NT2/D1 (cell line): ENCODE results near the gene ZNF296.

ENCODE experiments used
- DNase-seq: peaks from one replicate; pipeline ENCODE4 v3.0.0-alpha.2; 2011; ENCODE audit warnings: low read depth, low spot score
- H3K27me3 ChIP-seq: 2 replicates; pipeline ENCODE4 v1.6.0; 2011; ENCODE audit warnings: mild to moderate bottlenecking; ENCODE audit not compliant: insufficient read length, insufficient read depth
- H3K36me3 ChIP-seq: 2 replicates; pipeline ENCODE4 v1.6.1; 2011; ENCODE audit warnings: mild to moderate bottlenecking, low read length, mixed read lengths; ENCODE audit not compliant: insufficient read depth, insufficient read length
- H3K4me1 ChIP-seq: 2 replicates; pipeline ENCODE4 v1.5.1; 2011; ENCODE audit not compliant: insufficient read depth, insufficient read length
- H3K4me3 ChIP-seq: 2 replicates; pipeline ENCODE4 v1.5.1; 2011; ENCODE audit warnings: low read depth; ENCODE audit not compliant: insufficient read length
- H3K9ac ChIP-seq: 2 replicates; pipeline ENCODE4 v1.6.0; 2011; ENCODE audit warnings: low read depth; ENCODE audit not compliant: insufficient read length
- H3K9me3 ChIP-seq: 2 replicates; pipeline ENCODE4 v1.5.1; 2011; ENCODE audit warnings: mild to moderate bottlenecking, low read length; ENCODE audit not compliant: insufficient read depth
- SUZ12 ChIP-seq: IDR thresholded peaks from 2 replicates; pipeline ENCODE4 v1.6.1; 2011; ENCODE audit not compliant: insufficient read length, insufficient read depth; ENCODE audit errors: extremely low read depth
- YY1 ChIP-seq: IDR thresholded peaks from 2 replicates; pipeline ENCODE4 v1.6.1; 2011; ENCODE audit not compliant: insufficient read length, insufficient read depth
- ZNF274 ChIP-seq: IDR thresholded peaks from 2 replicates; pipeline ENCODE4 v1.6.1; 2011; ENCODE audit warnings: mild to moderate bottlenecking, low read depth, low read length

ZNF296 gene

DNA sequence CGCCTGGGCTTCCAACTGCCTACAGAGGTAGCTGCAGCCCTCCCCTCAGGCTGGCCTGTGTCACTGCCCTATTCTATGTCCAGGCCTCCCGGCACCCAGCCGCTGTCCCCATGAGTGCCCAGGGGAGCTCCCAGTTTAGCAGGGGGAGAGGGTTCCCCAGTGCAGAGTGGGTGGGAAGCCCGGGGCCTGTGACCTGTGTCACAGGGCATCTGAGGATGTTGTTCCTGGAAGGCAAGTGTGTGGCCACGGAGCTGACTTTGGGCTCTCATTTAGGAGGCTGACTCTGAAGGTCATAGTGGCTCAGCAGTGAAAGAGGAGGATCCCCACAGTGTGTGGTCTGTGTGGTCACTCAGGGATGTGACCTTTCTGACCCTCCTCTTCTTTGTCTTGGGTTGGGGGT lies 41.8 kb upstream of the ZNF296 start:
- Histone ChIP-seq H3K9ac (no peak overlapping the region), H3K9me3 (no peaks in the 10 kb centered on the region), H3K4me3 (no peak overlapping the region), H3K36me3 (peaks cover 10% of the 10 kb centered on the region), H3K4me1 (peaks cover 20% of the 10 kb centered on the region), H3K27me3 (no peaks in the 10 kb centered on the region)
- DNase-seq = no peak
- TF ChIP-seq ZNF274 (no peak), SUZ12 (no peak), YY1 (no peak)

GRCh38 chr19:45117671-45118070 lies 41.4 kb upstream of the ZNF296 start:
- Histone ChIP-seq H3K4me3 (no peak overlapping the region), H3K4me1 (peaks cover 23% of the 10 kb centered on the region), H3K9me3 (no peaks in the 10 kb centered on the region), H3K36me3 (peaks cover 12% of the 10 kb centered on the region), H3K9ac (no peak overlapping the region), H3K27me3 (no peaks in the 10 kb centered on the region)
- no peak for DNase-seq
- no peak for TF ChIP-seq ZNF274
- TF ChIP-seq SUZ12 = no peak
- no peak for TF ChIP-seq YY1

GRCh38 chr19:45117167-45117594 lies 40.9 kb upstream of the ZNF296 start:
- Histone ChIP-seq H3K27me3 (no peaks in the 10 kb centered on the region), H3K4me1 (peaks cover 26% of the 10 kb centered on the region), H3K9ac (no peak overlapping the region), H3K4me3 (no peak overlapping the region), H3K9me3 (no peaks in the 10 kb centered on the region), H3K36me3 (peaks cover 13% of the 10 kb centered on the region)
- TF ChIP-seq SUZ12 = no peak
- TF ChIP-seq ZNF274 = no peak
- no peak for TF ChIP-seq YY1
- no peak for DNase-seq

DNA sequence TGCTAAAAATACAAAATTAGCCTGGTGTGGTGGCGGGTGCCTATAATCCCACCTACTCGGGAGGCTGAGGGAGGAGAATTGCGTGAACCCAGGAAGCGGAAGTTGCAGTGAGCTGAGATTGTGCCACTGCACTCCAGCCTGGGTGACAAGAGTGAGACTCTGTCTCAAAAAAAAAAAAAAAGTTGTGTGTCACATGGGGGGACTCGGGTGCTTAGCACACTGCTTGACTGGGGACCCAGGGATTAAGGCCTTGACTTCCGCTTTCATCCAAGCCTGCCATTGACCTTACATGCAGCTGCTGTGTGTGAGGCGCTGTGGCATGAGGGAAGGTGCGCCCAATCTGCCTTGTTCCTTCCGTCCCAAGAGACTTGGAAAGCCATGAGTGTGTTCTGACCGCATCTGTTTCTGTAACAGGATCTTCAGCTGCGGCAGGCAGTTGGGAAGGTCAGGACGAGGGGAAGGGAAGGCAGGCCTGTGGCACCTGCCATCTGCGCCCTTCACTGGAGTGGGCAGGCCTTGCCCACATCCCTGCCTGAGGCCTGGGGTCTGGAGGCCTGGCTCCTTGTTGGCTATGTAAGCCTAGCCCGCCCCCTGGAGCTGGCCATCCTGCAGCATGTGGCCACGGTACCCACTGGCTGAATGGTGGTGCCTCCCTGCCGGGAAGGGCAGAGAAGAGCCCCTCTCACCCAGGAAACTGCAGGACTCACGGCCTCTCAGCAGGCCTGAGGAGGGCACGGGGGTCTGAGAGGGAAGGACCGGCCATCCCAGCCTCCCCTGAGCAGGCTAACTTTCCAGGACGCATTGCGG lies 39.7 kb upstream of the ZNF296 start:
- Histone ChIP-seq H3K36me3 (peaks cover 13% of the 10 kb centered on the region), H3K27me3 (no peaks in the 10 kb centered on the region), H3K4me3 (no peak overlapping the region), H3K9me3 (no peaks in the 10 kb centered on the region), H3K9ac (peak overlapping the region; percentile 21), H3K4me1 (peaks cover 26% of the 10 kb centered on the region)
- TF ChIP-seq ZNF274 (no peak), YY1 (no peak), SUZ12 (no peak)
- DNase-seq = no peak

DNA sequence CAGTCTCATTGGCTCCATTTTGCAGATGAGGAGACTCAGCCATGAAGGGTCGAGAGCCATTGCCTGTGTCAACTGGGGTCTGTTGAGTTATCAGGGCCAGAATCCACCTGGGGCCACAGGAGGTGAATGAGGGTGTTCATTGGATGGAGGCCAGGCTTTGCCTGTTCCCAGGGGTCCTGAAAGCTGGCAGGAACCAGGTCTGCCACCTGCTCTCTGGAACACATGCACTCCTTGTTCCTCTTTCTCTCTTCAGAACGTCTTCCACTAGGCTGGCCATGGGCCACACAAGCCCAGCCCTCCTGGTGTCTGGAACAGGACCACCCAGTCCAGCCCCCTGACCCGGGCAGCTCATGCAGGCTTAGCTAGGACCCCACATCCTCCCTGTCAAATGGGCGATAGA lies 37.8 kb upstream of the ZNF296 start:
- TF ChIP-seq ZNF274 (no peak), YY1 (no peak), SUZ12 (no peak)
- Histone ChIP-seq H3K4me3 (no peak overlapping the region), H3K27me3 (no peaks in the 10 kb centered on the region), H3K9me3 (no peaks in the 10 kb centered on the region), H3K36me3 (peaks cover 9% of the 10 kb centered on the region), H3K4me1 (peaks cover 26% of the 10 kb centered on the region), H3K9ac (no peak overlapping the region)
- DNase-seq = no peak

DNA sequence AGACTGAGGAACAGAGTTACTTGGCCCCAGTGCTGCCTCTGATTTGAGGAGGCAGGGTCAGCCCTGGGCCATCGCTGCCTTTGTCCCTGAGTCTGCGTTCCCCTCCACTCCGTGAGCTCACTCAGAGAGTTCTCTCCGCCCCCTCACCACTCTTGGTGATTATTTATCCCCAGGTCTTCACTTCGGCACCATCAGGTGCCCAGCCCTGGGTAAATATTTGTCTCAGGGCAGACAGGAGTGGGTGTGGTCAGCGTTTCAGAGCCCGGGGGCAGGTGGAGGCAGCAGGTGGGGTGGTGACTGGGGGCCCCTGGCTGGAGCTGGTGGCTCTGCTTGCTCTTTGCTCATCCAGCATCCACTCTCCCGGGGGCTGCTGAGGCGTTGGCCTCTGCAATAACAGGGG lies 37.4 kb upstream of the ZNF296 start:
- Histone ChIP-seq H3K4me3 (no peak overlapping the region), H3K4me1 (peaks cover 26% of the 10 kb centered on the region), H3K9ac (no peak overlapping the region), H3K36me3 (peaks cover 9% of the 10 kb centered on the region), H3K27me3 (no peaks in the 10 kb centered on the region), H3K9me3 (no peaks in the 10 kb centered on the region)
- no peak for DNase-seq
- TF ChIP-seq ZNF274 = no peak
- no peak for TF ChIP-seq SUZ12
- TF ChIP-seq YY1 = no peak

DNA sequence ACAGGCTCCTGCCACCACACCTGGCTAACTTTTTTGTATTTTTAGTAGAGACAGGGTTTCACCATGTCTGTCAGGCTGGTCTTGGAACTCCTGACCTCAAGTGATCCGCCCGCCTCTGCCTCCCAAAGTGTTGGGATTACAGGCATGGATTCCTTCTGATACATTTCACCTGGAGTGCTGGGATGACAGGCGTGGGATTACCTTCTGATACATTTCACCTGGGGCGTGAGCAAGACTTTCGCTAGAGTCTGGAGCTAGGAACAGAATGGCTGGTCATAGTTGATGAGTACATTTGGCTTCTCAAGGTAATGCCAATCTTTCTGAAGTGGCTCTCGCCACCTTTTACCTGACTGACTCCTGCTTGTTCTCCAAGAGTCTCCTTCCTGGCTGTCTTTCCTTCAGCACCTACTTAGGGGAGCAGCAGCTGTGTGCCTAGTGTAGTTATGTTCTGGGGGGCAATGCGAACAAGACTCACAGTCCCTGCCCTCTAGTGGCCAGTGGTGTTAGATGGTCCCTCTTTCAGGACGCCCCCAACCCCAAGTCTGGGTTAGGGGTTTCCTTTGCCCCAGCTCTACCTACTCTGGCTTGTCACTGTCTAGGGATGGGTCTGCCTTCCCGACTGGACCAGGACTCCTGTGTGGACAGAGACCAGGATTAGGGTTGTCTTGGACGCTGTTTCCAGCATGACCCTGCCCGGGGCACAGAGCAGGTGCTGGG lies 36.0 kb upstream of the ZNF296 start:
- Histone ChIP-seq H3K36me3 (peaks cover 9% of the 10 kb centered on the region), H3K9ac (no peak overlapping the region), H3K4me1 (peaks cover 19% of the 10 kb centered on the region), H3K27me3 (no peaks in the 10 kb centered on the region), H3K4me3 (no peak overlapping the region), H3K9me3 (no peaks in the 10 kb centered on the region)
- TF ChIP-seq ZNF274 = no peak
- no peak for DNase-seq

- H3K36me3 ChIP-seq = peaks cover 9% of the 10 kb centered on the region
- H3K27me3 ChIP-seq = no peaks in the 10 kb centered on the region
- TF ChIP-seq ZNF274 (no peak), SUZ12 (no peak), YY1 (no peak)
- H3K9ac ChIP-seq = no peak overlapping the region
- peaks cover 9% of the 10 kb centered on the region for H3K4me1 ChIP-seq
- DNase-seq = no peak
- no peaks in the 10 kb centered on the region for H3K9me3 ChIP-seq
- no peak overlapping the region for H3K4me3 ChIP-seq
Measured at GRCh38 chr19:45110851-45111266, 34.6 kb upstream of the ZNF296 start.
